ENCODE results near the gene DMAC2L.
"Not testable (repeated sequence)": the region's sequence is repeated elsewhere in the genome, so short reads cannot be mapped to it uniquely, and the experiment has no call there.

DMAC2L gene

GRCh38 chr14:50333014-50333509 lies 20.9 kb downstream of the DMAC2L start:
- DNase-seq, result no peak

GRCh38 chr14:50334211-50334610 lies 22.1 kb downstream of the DMAC2L start:
- no peak for DNase-seq

- peak; percentile 62 for DNase-seq
Measured at GRCh38 chr14:50335389-50335788, 23.3 kb downstream of the DMAC2L start.

- DNase-seq, result no peak
Measured at GRCh38 chr14:50335989-50336824, 24.1 kb downstream of the DMAC2L start.

GRCh38 chr14:50338587-50338986 lies 26.5 kb downstream of the DMAC2L start:
- no peak for DNase-seq

- no peak for DNase-seq
Measured at GRCh38 chr14:50339178-50339804, 27.2 kb downstream of the DMAC2L start.

GRCh38 chr14:50340045-50340444 lies 27.9 kb downstream of the DMAC2L start:
- DNase-seq, result no peak

GRCh38 chr14:50340963-50341362 lies 28.8 kb downstream of the DMAC2L start:
- no peak for DNase-seq

- DNase-seq, result peak; percentile 10
Measured at GRCh38 chr14:50342221-50343078, 30.3 kb downstream of the DMAC2L start.

- no peak for DNase-seq
Measured at GRCh38 chr14:50343434-50343833, 31.3 kb downstream of the DMAC2L start.

- no peak for DNase-seq
Measured at GRCh38 chr14:50344116-50344775, 32.1 kb downstream of the DMAC2L start.

- no peak for DNase-seq
Measured at GRCh38 chr14:50344876-50345563, 32.9 kb downstream of the DMAC2L start.

GRCh38 chr14:50345846-50346422 lies 33.8 kb downstream of the DMAC2L start:
- no peak for DNase-seq

- no peak for DNase-seq
Measured at GRCh38 chr14:50347521-50347920, 35.4 kb downstream of the DMAC2L start.

GRCh38 chr14:50348933-50349332 lies 36.8 kb downstream of the DMAC2L start:
- no peak for DNase-seq

- no peak for DNase-seq
Measured at GRCh38 chr14:50350975-50351374, 38.9 kb downstream of the DMAC2L start.

GRCh38 chr14:50352584-50352983 lies 40.5 kb downstream of the DMAC2L start:
- no peak for DNase-seq

GRCh38 chr14:50353126-50353525 lies 41.0 kb downstream of the DMAC2L start:
- DNase-seq, result no peak

- DNase-seq, result peak; percentile 63
Measured at GRCh38 chr14:50354527-50354926, 42.4 kb downstream of the DMAC2L start.

- no peak for DNase-seq
Measured at GRCh38 chr14:50355692-50356091, 43.6 kb downstream of the DMAC2L start.

- DNase-seq, result not testable (repeated sequence)
Measured at GRCh38 chr14:50356283-50356682, 44.2 kb downstream of the DMAC2L start.

- no peak for DNase-seq
Measured at GRCh38 chr14:50357124-50357523, 45.0 kb downstream of the DMAC2L start.
